ENCODE results near the gene C6orf89. TPM values are rescaled to one million over a fixed set of nuclear protein-coding genes. Genes with fewer than 3 reads are reported as not detected.

The C6orf89 gene
- total and polyA plus RNA-seq, 2 of the 8 experiments (the other 6 are each of a cell fraction or from before 2014, with no cell fraction given) = 4.6 to 12.3 TPM

DNA sequence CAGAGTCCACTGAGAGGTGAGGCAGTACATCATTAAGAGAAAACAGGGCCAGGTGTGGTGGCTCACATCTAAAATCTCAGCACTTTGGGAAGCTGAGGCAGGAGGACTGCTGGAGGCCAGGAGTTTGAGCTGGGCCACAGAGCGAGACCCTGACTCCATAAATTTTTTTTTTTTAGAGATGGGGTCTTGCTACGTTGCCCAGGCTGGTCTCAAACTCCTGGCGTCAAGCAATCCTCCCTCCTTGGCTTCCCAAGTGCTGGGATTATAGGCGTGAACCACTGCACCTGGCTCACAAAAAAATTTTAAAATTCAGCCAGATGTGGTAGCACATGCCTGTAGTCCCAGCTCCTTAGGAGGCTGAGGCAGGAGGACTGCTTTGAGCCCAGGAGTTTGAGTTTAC, 28.4 kb upstream of the C6orf89 start:
- ChIA-PET CTCF (ENCODE audit: partially characterized antibody) (interaction anchor here (0.6 to 12.6 kb wide), 6 partner anchors 9 to 233 kb away, joined by 4 to 99 read pairs (median 4); no protein-coding TSS in a partner anchor), POLR2A (ENCODE audit: partially characterized antibody) (interaction anchor here (1.0 kb wide), 1 partner anchor 17 kb away, joined by 5 read pairs; no protein-coding TSS in a partner anchor)
- Histone ChIP-seq H2BK12ac (ENCODE audit: low read depth, low read length) (0 out of 2 replicates have a peak overlapping the region, but pooled peaks have one; percentile 27), H4K20me1 (replicated peaks in 1 of 2; ENCODE audit: control insufficient read depth in 1 of 2, insufficient read depth in 2 of 2, low read length in 2 of 2) (no peaks in the 10 kb centered on the region), H3K79me2 (ENCODE audit: control insufficient read depth in 1 of 2, insufficient read depth in 2 of 2, low read length in 2 of 2) (peaks cover 3 to 33% of the 10 kb centered on the region in 2 experiments; a peak in 3 of 4 replicates), H2BK20ac (ENCODE audit: low read length) (no peak overlapping the region), H3K18ac (ENCODE audit: extremely low read depth, low read length) (no peak overlapping the region), H3K23me2 (ENCODE audit: low read depth, low read length) (no peaks in the 10 kb centered on the region), H3K56ac (replicated peaks; ENCODE audit: insufficient read length, low read depth, low read length) (no peak overlapping the region), H3K79me1 (ENCODE audit: low read depth, low read length) (peaks cover 13% of the 10 kb centered on the region; the same call in 1 of the 2 replicates), H4K5ac (ENCODE audit: insufficient read length, low read depth, low read length) (no peak overlapping the region), H4K91ac (replicated peaks; ENCODE audit: insufficient read length, low read length) (no peak overlapping the region), H3K14ac (ENCODE audit: insufficient read length) (no peak overlapping the region), H2BK120ac (replicated peaks; ENCODE audit: low read depth, low read length) (no peak overlapping the region), H3K36me3 (ENCODE audit: control insufficient read depth in 2 of 4, insufficient read depth in 4 of 4, low read length in 3 of 4) (peaks cover 9 to 49% (median 18%) of the 10 kb centered on the region in 4 experiments; a peak in 7 of 8 replicates), H3K27ac (ENCODE audit: low read depth, low read length) (no peak overlapping the region), H2AFZ (ENCODE audit: low read length) (no peak overlapping the region), H3K9ac (replicated peaks in 1 of 4; ENCODE audit: extremely low read depth in 1 of 4, low read depth in 3 of 4, low read length in 3 of 4) (no peak overlapping the region), H3K4me3 (ENCODE audit: extremely low read depth in 1 of 4, insufficient read depth in 2 of 4, low read depth in 3 of 4, low read length in 4 of 4) (no peak overlapping the region), H4K8ac (ENCODE audit: extremely low read depth, insufficient read depth, low read length) (no peak overlapping the region), H3K4me1 (replicated peaks in 1 of 4; ENCODE audit: control insufficient read depth in 3 of 4, insufficient read depth in 4 of 4, low read length in 3 of 4) (peaks cover 2 to 11% (median 3%) of the 10 kb centered on the region in 4 experiments; a peak in 5 of 7 replicates), H3K4ac (replicated peaks; ENCODE audit: insufficient read length, low read depth, low read length) (no peak overlapping the region), H3K23ac (ENCODE audit: insufficient read length) (no peak overlapping the region), H3K9me3 (ENCODE audit: insufficient read depth in 2 of 2, low read depth in 1 of 2, low read length in 1 of 2) (peaks cover 0 to 3% of the 10 kb centered on the region in 2 experiments; a peak in 2 of 4 replicates), H3K4me2 (ENCODE audit: insufficient read depth in 1 of 2, low read depth in 2 of 2, low read length in 2 of 2) (no peak overlapping the region), H2BK5ac (ENCODE audit: low read depth, low read length) (no peak overlapping the region; the same call in 1 of the 2 replicates), H2AK5ac (ENCODE audit: low read depth, low read length) (no peak overlapping the region), H3K27me3 (replicated peaks in 1 of 4; ENCODE audit: control insufficient read depth in 3 of 4, extremely low read depth in 1 of 4, insufficient read depth in 3 of 4, low read length in 3 of 4) (no peaks in the 10 kb centered on the region), H2BK15ac (ENCODE audit: low read length) (no peak overlapping the region)
- no peak for TF ChIP-seq TAF1 (IDR thresholded peaks at IDR 0.05; ENCODE audit: low read depth, low read length)
- TF ChIP-seq TBP (IDR thresholded peaks at IDR 0.05; ENCODE audit: low read depth, low read length) = no peak
- TF ChIP-seq, protein P1, sequence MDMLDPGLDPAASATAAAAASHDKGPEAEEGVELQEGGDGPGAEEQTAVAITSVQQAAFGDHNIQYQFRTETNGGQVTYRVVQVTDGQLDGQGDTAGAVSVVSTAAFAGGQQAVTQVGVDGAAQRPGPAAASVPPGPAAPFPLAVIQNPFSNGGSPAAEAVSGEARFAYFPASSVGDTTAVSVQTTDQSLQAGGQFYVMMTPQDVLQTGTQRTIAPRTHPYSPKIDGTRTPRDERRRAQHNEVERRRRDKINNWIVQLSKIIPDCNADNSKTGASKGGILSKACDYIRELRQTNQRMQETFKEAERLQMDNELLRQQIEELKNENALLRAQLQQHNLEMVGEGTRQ (IDR thresholded peaks at IDR 0.05; ENCODE audit: low read length) = no peak
- no peak for TF ChIP-seq POLR2AphosphoS5 (IDR thresholded peaks at IDR 0.05; ENCODE audit: low read depth, low read length)
- no peak for TF ChIP-seq JUND (IDR thresholded peaks at IDR 0.05; ENCODE audit: low read length)
- no peak for TF ChIP-seq TEAD4 (IDR thresholded peaks at IDR 0.05; ENCODE audit: low read depth, low read length)
- TF ChIP-seq RBBP5 (IDR thresholded peaks at IDR 0.05; ENCODE audit: borderline replicate concordance, low read depth, low read length) = no peak
- DNase-seq (ENCODE audit: low read depth in 1 of 2, low spot score in 2 of 2) (no peak), FAIRE-seq (no peak)
- 89% methylated on average over 4 of the region's 4 CpGs; no CpG with 5 or more reads in 1 of the 2 experiments for WGBS, 2 experiments (ENCODE audit: extremely low coverage in 1 of 2, insufficient coverage in 1 of 2, insufficient read length in 1 of 2, insufficient replicate concordance in 2 of 2, low coverage in 1 of 2, low lambda C conversion rate in 2 of 2, missing lambda C conversion rate in 1 of 2)
